Thoracic aorta (tissue), 2 donors: Measurements from ENCODE around the gene EP400. TPM values are rescaled to one million over a fixed set of nuclear protein-coding genes. Genes with fewer than 3 reads are reported as not detected.

Experiments
- ATAC-seq: fragments of 150-250 bp; one replicate; pipeline ENCODE4 v1.8.0; 2017; ENCODE audit warnings: low read depth; ENCODE audit not compliant: insufficient number of reproducible peaks, low FRiP score
- DNase-seq: peaks from one replicate; pipeline ENCODE4 v3.0.0-alpha.2; 2020; ENCODE audit warnings: low spot score
- H3K27ac ChIP-seq, 2 donors: fragments of 200-600 bp; sonication (generic); 1 replicate in 1 of 2; 2 replicates in 1 of 2; pipeline ENCODE4 v1.5.1; 2016; ENCODE audit warnings: mild to moderate bottlenecking in 2 of 2, moderate library complexity in 2 of 2
- H3K27me3 ChIP-seq: fragments of 200-600 bp; sonication (generic); replicated peaks from 2 replicates; pipeline ENCODE4 v1.6.0; 2016; ENCODE audit warnings: mild to moderate bottlenecking; ENCODE audit not compliant: insufficient read depth
- H3K36me3 ChIP-seq: fragments of 200-600 bp; sonication (generic); one replicate; pipeline ENCODE4 v1.5.1; 2016
- H3K4me1 ChIP-seq, 2 donors: fragments of 200-600 bp; sonication (generic); 1 replicate in 1 of 2; 2 replicates in 1 of 2; pipeline versions ENCODE4 v1.5.1 to v1.6.0; 2016; ENCODE audit warnings: low read depth in 2 of 2, mild to moderate bottlenecking in 1 of 2; ENCODE audit not compliant: control insufficient read depth in 1 of 2
- H3K4me3 ChIP-seq: fragments of 200-600 bp; sonication (generic); 2 replicates; pipeline ENCODE4 v1.5.1; 2016; ENCODE audit warnings: mild to moderate bottlenecking
- H3K9me3 ChIP-seq: fragments of 200-600 bp; sonication (generic); 2 replicates; pipeline ENCODE4 v1.5.1; 2016
- total RNA-seq, 2 donors: library from RNA; depleted of rRNA; stranded (reverse); fragments of >200 nt; gene quantifications; one replicate each; pipeline versions ENCODE4 v1.1.0 to v1.2.3, GENCODE V29; 2016
- TF ChIP-seq, protein P1 (sequence below): fragments of 200-600 bp; sonication (generic); IDR thresholded peaks from one replicate; pipeline ENCODE4 v1.5.1; 2019; ENCODE audit warnings: antibody characterized with exemption

EP400 gene
- total RNA-seq, 2 donors from 2014 or later, result 20.2 to 47.3 TPM

DNA sequence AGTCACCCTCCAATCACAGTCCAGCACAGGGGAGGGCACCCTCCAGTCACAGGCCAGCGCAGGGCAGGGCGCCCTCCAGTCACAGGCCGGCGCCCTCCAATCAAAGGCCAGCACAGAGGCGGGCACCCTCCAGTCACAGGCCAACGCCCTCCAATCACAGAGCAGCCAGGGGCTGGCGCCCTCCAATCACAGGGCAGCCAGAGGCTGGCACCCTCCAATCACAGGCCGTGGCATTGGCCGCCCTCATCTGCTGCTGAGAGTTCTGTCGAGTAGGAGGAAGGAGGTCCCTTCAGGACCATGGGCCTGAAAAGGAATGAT lies 167.8 kb downstream of the EP400 start:
- Histone ChIP-seq H3K4me1 (no peaks in the 10 kb centered on the region), H3K9me3 (no peaks in the 10 kb centered on the region), H3K27ac (no peak overlapping the region), H3K27me3 (no peaks in the 10 kb centered on the region), H3K36me3 (peaks cover 47% of the 10 kb centered on the region), H3K4me3 (no peak overlapping the region)
- TF ChIP-seq, protein P1, sequence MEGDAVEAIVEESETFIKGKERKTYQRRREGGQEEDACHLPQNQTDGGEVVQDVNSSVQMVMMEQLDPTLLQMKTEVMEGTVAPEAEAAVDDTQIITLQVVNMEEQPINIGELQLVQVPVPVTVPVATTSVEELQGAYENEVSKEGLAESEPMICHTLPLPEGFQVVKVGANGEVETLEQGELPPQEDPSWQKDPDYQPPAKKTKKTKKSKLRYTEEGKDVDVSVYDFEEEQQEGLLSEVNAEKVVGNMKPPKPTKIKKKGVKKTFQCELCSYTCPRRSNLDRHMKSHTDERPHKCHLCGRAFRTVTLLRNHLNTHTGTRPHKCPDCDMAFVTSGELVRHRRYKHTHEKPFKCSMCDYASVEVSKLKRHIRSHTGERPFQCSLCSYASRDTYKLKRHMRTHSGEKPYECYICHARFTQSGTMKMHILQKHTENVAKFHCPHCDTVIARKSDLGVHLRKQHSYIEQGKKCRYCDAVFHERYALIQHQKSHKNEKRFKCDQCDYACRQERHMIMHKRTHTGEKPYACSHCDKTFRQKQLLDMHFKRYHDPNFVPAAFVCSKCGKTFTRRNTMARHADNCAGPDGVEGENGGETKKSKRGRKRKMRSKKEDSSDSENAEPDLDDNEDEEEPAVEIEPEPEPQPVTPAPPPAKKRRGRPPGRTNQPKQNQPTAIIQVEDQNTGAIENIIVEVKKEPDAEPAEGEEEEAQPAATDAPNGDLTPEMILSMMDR, result no peak
- no peak for ATAC-seq
- DNase-seq, result no peak

DNA sequence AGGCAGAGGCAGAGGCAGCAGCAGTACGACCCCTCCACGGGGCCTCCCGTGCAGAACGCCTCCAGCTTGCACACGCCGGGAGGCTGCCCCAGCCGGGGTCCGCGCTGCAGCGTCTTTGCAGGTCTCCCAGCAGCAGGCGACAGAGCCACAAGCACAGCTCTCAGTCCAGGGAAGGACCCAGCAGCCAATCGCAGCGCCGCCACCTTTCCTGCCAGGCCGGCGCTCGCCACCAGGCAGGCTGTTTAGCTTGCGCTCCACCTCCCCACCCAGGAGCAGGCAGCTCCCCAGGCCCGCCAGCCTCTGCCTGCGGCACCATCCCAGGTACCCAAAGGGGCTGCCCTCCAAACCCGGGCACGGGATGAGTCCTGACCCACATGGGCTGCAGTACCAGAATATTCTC lies 169.1 kb downstream of the EP400 start:
- Histone ChIP-seq H3K4me1 (no peaks in the 10 kb centered on the region), H3K4me3 (no peak overlapping the region), H3K27me3 (no peaks in the 10 kb centered on the region), H3K27ac (no peak overlapping the region), H3K9me3 (no peaks in the 10 kb centered on the region), H3K36me3 (peaks cover 50% of the 10 kb centered on the region)
- DNase-seq, result no peak
- TF ChIP-seq, protein P1, result no peak
- no peak for ATAC-seq

DNA sequence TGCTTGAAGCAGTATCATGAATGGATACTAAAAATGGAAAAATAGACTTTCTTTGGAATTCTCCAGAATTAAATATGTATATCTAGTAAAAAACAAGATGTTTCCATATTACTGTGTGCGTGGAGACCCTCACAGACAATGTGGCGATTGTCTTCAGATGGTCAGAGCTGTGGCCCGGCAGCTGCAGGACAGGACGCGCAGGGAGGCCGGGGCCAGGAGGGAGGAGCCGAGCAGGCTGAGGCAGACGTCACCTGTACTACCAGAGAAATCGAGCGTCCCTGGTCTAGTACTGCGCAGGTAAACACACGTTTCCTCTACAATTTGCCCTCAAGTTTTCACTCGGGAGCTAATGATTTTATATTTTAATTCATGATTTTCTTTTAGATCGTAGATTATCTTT lies 171.5 kb downstream of the EP400 start:
- DNase-seq (no peak), ATAC-seq (no peak)
- Histone ChIP-seq H3K27me3 (no peaks in the 10 kb centered on the region), H3K4me3 (no peak overlapping the region), H3K4me1 (no peaks in the 10 kb centered on the region), H3K36me3 (peaks cover 51% of the 10 kb centered on the region), H3K27ac (no peak overlapping the region), H3K9me3 (no peaks in the 10 kb centered on the region)
- TF ChIP-seq, protein P1, result no peak

DNA sequence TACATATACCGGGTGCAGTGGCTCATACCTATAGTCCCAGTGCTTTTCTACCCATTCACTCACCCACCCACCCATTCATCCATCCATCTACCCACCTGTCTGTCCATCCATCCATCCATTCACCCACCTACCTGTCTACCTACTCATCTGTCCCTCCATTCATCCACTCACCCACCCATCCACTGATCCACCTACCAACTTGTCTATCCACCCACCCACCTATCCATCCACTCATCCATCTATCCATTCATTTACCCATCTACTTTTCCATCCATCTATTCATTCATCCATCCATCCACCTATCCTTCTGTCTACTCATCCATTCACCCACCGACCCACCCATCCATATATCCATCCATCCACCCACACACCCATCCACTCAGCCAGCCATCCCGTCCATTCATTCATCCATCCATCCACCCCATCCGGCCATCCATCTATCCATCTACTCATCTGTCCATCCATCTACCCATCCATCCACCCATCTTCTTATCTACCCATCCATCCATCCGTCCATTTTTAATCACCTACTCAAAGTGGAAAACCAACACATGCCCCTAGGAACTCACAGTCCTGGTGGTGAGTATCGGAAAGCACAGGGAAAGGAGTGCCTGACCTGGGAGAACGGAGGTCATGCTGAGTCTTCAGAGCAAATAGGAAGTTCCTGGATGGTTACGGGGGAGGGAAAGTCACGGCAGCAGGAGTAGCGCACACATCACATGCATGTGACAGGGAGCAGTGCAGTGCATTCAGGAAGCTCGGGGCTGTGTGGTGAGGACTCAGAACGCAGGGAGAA lies 174.4 kb downstream of the EP400 start:
- ATAC-seq, result no peak
- peaks cover 50% of the 10 kb centered on the region for H3K36me3 ChIP-seq
- TF ChIP-seq, protein P1, result no peak
- no peaks in the 10 kb centered on the region for H3K9me3 ChIP-seq
- H3K4me3 ChIP-seq, result no peak overlapping the region
- H3K27me3 ChIP-seq, result no peaks in the 10 kb centered on the region
- no peaks in the 10 kb centered on the region for H3K4me1 ChIP-seq
- H3K27ac ChIP-seq, result no peak overlapping the region
- no peak for DNase-seq

DNA sequence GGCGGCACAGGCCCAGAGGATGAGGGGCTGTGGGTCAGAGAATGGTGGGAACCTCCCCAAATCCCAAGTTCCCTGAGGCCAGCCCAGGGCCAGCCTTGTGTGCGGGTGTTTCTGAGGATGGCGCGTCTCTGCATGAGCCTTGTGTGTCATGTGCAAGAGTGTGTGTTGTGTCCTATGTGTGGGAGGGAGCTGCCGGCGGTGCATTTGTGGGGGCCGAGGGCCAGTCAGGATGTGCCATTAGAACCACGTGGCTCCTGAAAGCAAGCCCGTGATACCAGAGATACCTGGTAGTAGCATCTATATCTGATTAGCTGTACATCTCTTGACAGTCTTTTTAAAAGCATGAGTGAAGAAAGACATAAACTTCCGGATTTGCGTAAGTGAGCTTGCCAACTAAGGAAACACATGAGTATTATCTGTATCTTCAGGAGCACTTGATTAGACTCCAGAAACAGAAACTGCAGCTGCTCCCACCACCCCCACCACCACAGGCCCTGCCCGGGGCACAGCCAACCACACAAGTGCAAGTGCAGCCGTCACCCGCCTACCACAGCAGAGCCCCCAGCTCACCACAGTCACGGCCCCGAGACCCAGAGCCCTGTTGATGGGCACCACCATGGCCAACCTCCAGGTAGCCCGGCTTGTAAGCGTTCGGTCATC lies 175.2 kb downstream of the EP400 start:
- no peaks in the 10 kb centered on the region for H3K27me3 ChIP-seq
- no peaks in the 10 kb centered on the region for H3K9me3 ChIP-seq
- H3K36me3 ChIP-seq, result peaks cover 48% of the 10 kb centered on the region
- no peaks in the 10 kb centered on the region for H3K4me1 ChIP-seq
- TF ChIP-seq, protein P1, result no peak
- ATAC-seq (no peak), DNase-seq (no peak)
- H3K4me3 ChIP-seq, result no peak overlapping the region
- H3K27ac ChIP-seq, result no peak overlapping the region
